KMS-11 (cell line): ENCODE results near the gene HINFP.

Source experiments
- H2AFZ ChIP-seq: fragments of 200-600 bp; sonication (generic); 2 replicates; pipeline ENCODE4 v1.6.1; 2016; ENCODE audit warnings: antibody characterized with exemption, mixed run types, low read depth
- H3K27ac ChIP-seq: fragments of 200-600 bp; sonication (generic); 2 replicates; pipeline ENCODE4 v1.6.1; 2016; ENCODE audit warnings: mild to moderate bottlenecking, mixed run types
- H3K27me3 ChIP-seq: fragments of 200-600 bp; sonication (generic); 2 replicates; pipeline ENCODE4 v1.6.1; 2017; ENCODE audit warnings: mild to moderate bottlenecking, low read depth, mixed run types, moderate library complexity; ENCODE audit not compliant: insufficient read depth
- H3K36me3 ChIP-seq: fragments of 200-600 bp; sonication (generic); 2 replicates; pipeline ENCODE4 v1.6.1; 2017; ENCODE audit warnings: mild to moderate bottlenecking, mixed run types; ENCODE audit not compliant: insufficient read depth
- H3K4me1 ChIP-seq: fragments of 200-600 bp; sonication (generic); 2 replicates; pipeline ENCODE4 v1.6.1; 2016; ENCODE audit warnings: mild to moderate bottlenecking, low read depth, mixed run types; ENCODE audit not compliant: poor library complexity, severe bottlenecking
- H3K4me2 ChIP-seq: fragments of 200-600 bp; sonication (generic); 2 replicates; pipeline ENCODE4 v1.7.0; 2016; ENCODE audit warnings: mild to moderate bottlenecking, mixed run types
- H3K4me3 ChIP-seq: fragments of 200-600 bp; sonication (generic); IDR thresholded peaks from 2 replicates; pipeline ENCODE4 v1.6.1; 2017; ENCODE audit warnings: low read depth, low read length, mixed read lengths; ENCODE audit not compliant: insufficient read depth
- H3K79me2 ChIP-seq: fragments of 200-600 bp; sonication (generic); 2 replicates; pipeline ENCODE4 v1.6.1; 2016; ENCODE audit warnings: low read depth, mixed run types; ENCODE audit not compliant: insufficient read depth
- H3K9ac ChIP-seq: fragments of 200-600 bp; sonication (generic); 2 replicates; pipeline ENCODE4 v1.6.1; 2016; ENCODE audit warnings: mild to moderate bottlenecking, mixed run types
- H4K20me1 ChIP-seq: fragments of 200-600 bp; sonication (generic); 2 replicates; pipeline ENCODE4 v1.6.1; 2016; ENCODE audit warnings: mild to moderate bottlenecking, mixed run types; ENCODE audit not compliant: insufficient read depth
- TF ChIP-seq, protein P1 (sequence below): fragments of 200-600 bp; sonication (generic); conservative IDR thresholded peaks from 2 replicates; pipeline ENCODE4 v1.6.1; 2017; ENCODE audit warnings: low read depth, mild to moderate bottlenecking, antibody characterized with exemption, low read length, moderate library complexity, mixed read lengths

The HINFP gene

DNA sequence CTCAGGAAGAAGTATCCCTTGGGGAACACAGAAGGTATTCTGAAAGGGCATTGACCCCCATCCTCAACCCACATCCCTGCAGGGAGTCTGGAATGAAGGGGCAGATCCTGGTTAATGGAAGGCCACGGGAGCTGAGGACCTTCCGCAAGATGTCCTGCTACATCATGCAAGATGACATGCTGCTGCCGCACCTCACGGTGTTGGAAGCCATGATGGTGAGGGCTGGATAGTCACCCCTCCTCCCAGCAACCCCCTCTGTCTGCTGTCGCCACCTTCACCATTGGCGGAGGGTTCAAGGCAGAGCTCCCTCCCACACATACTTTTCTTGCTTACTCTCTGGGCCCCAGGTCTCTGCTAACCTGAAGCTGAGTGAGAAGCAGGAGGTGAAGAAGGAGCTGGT lies 32.8 kb downstream of the HINFP start:
- no peaks in the 10 kb centered on the region for H3K79me2 ChIP-seq
- H3K27me3 ChIP-seq = peaks cover 19% of the 10 kb centered on the region
- H3K36me3 ChIP-seq = no peaks in the 10 kb centered on the region
- no peak overlapping the region for H3K9ac ChIP-seq
- H3K4me2 ChIP-seq = no peak overlapping the region
- no peak overlapping the region for H3K27ac ChIP-seq
- no peak overlapping the region for H2AFZ ChIP-seq
- no peaks in the 10 kb centered on the region for H3K4me1 ChIP-seq
- no peaks in the 10 kb centered on the region for H4K20me1 ChIP-seq
- no peak overlapping the region for H3K4me3 ChIP-seq
- TF ChIP-seq, protein P1, sequence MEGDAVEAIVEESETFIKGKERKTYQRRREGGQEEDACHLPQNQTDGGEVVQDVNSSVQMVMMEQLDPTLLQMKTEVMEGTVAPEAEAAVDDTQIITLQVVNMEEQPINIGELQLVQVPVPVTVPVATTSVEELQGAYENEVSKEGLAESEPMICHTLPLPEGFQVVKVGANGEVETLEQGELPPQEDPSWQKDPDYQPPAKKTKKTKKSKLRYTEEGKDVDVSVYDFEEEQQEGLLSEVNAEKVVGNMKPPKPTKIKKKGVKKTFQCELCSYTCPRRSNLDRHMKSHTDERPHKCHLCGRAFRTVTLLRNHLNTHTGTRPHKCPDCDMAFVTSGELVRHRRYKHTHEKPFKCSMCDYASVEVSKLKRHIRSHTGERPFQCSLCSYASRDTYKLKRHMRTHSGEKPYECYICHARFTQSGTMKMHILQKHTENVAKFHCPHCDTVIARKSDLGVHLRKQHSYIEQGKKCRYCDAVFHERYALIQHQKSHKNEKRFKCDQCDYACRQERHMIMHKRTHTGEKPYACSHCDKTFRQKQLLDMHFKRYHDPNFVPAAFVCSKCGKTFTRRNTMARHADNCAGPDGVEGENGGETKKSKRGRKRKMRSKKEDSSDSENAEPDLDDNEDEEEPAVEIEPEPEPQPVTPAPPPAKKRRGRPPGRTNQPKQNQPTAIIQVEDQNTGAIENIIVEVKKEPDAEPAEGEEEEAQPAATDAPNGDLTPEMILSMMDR = no peak

DNA sequence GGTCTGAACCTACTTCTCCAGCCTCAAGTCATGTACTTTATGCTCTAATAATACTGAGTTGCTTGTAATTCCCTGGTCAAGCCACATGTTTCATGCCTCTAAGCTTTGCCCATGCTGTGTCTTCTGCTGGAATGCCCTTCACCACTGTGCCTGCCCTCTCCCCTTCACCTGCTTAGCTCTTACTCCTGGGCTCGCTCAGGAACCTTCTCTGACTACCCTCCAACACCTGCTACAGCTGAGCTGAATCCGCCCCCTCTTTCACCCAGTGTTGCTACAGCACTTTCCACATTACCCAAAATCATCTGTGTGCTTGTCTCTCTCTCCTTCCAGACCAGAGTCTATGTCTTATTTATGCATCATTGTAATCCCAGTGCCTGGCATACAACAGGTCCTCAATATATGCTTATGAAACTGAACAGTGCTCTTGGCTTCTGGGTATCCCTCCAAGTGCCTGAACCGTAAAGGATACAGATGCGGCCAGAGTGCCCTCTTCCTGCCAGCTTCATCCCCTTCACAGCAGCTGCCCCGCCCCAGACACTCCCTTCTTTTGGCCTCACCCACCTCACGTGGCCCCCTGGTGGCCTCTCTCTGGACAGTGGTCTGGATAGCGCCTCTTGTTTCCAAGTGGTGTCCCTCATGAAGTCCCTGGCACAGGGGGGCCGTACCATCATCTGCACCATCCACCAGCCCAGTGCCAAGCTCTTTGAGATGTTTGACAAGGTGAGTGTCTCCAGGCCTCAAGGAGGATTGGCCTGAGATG lies 34.5 kb downstream of the HINFP start:
- H3K4me2 ChIP-seq = no peak overlapping the region

DNA sequence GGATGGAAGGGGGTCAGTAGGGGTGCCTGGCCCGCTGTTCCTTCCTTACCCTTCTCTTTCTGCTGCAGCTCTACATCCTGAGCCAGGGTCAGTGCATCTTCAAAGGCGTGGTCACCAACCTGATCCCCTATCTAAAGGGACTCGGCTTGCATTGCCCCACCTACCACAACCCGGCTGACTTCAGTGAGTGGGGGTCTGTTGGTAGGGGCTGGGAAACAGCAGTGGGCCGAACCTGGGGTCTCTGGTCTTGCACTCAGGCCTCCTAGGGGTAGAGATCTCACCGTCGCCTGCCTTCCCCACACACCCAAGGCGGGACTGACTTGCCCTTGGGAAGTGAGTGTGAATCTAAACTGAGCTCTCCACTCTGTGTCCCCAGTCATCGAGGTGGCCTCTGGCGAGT lies 35.1 kb downstream of the HINFP start:
- Histone ChIP-seq H3K79me2 (no peaks in the 10 kb centered on the region), H3K36me3 (no peaks in the 10 kb centered on the region), H3K9ac (no peak overlapping the region), H3K4me1 (no peaks in the 10 kb centered on the region), H4K20me1 (no peaks in the 10 kb centered on the region), H3K27me3 (peaks cover 11% of the 10 kb centered on the region; the same call in 1 of the 2 replicates), H2AFZ (no peak overlapping the region), H3K4me2 (no peak overlapping the region), H3K27ac (no peak overlapping the region), H3K4me3 (no peak overlapping the region)
- TF ChIP-seq, protein P1 = no peak

More for the DNA sequence above, 34.5 kb downstream of the HINFP start:
- Histone ChIP-seq H2AFZ (no peak overlapping the region), H3K4me1 (no peaks in the 10 kb centered on the region), H3K27ac (no peak overlapping the region), H3K27me3 (peaks cover 16% of the 10 kb centered on the region; the same call in 1 of the 2 replicates), H3K36me3 (no peaks in the 10 kb centered on the region), H4K20me1 (no peaks in the 10 kb centered on the region), H3K79me2 (no peaks in the 10 kb centered on the region), H3K9ac (no peak overlapping the region), H3K4me3 (no peak overlapping the region)
- TF ChIP-seq, protein P1 = no peak

DNA sequence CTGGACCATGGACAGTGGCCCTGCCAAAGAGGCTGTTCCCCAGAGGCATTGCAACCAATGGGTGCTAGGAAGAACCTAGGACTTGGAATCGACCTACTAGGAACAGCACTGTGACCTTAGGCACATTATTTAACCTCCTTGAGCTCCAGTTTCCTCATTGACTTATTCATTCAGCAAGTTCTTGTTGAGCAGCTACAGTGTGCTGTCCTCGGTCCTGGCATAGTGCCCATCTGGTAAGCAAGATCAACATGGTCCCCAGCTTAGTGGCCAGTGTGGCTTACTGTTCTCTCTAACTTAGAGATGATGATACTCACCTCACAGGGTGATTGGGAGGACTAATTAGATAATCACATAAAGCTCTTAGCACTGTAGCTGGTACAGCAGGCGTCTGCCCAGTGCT lies 35.7 kb downstream of the HINFP start:
- H3K4me2 ChIP-seq = no peak overlapping the region
- TF ChIP-seq, protein P1 = no peak
- H3K79me2 ChIP-seq = no peaks in the 10 kb centered on the region
- no peak overlapping the region for H3K27ac ChIP-seq
- H3K4me1 ChIP-seq = no peaks in the 10 kb centered on the region
- peaks cover 10% of the 10 kb centered on the region; the same call in 1 of the 2 replicates for H3K27me3 ChIP-seq
- H3K9ac ChIP-seq = no peak overlapping the region
- H2AFZ ChIP-seq = no peak overlapping the region
- no peaks in the 10 kb centered on the region for H4K20me1 ChIP-seq
- no peak overlapping the region for H3K4me3 ChIP-seq
- no peaks in the 10 kb centered on the region for H3K36me3 ChIP-seq
